Measurements from ENCODE around the gene ACP7.

The ACP7 gene

GRCh38 chr19:39152066-39152465 is 67.9 kb downstream of the ACP7 start:
- DNase-seq, result no peak

GRCh38 chr19:39154100-39154628 is 70.0 kb downstream of the ACP7 start:
- DNase-seq, result no peak

GRCh38 chr19:39154629-39155100 is 70.5 kb downstream of the ACP7 start:
- no peak for DNase-seq

GRCh38 chr19:39155114-39155700 is 71.0 kb downstream of the ACP7 start:
- DNase-seq, result no peak

- DNase-seq, result no peak
Observed at GRCh38 chr19:39155741-39156140, 71.6 kb downstream of the ACP7 start.

- no peak for DNase-seq
Observed at GRCh38 chr19:39156326-39157230, 72.4 kb downstream of the ACP7 start.

GRCh38 chr19:39157275-39157996 is 73.3 kb downstream of the ACP7 start:
- DNase-seq, result no peak

GRCh38 chr19:39157997-39158389 is 73.8 kb downstream of the ACP7 start:
- DNase-seq, result no peak

- DNase-seq, result no peak
Observed at GRCh38 chr19:39158646-39159260, 74.6 kb downstream of the ACP7 start.

- DNase-seq, result no peak
Observed at GRCh38 chr19:39160523-39160861, 76.3 kb downstream of the ACP7 start.

Measured in NCI-H510A treated with DMSO at 0.1 percent for 48 hours (cell line).